ENCODE data around the gene GPRC5C. TPM values are rescaled to one million over a fixed set of nuclear protein-coding genes. Genes with fewer than 3 reads are reported as not detected.

Gene GPRC5C
- total RNA-seq, 2 donors from 2014 or later, result 56.0 to 67.0 TPM

- Histone ChIP-seq H3K4me3 (no peak overlapping the region), H3K27me3 (replicated peaks; ENCODE audit: insufficient read depth) (no peaks in the 10 kb centered on the region), H3K36me3 (no peaks in the 10 kb centered on the region), H3K9me3 (no peaks in the 10 kb centered on the region), H3K27ac (no peak overlapping the region), H3K4me1 (ENCODE audit: control insufficient read depth in 1 of 2, low read depth in 2 of 2) (peaks cover 8 to 10% of the 10 kb centered on the region in 2 donors)
- ATAC-seq (ENCODE audit: insufficient number of reproducible peaks, low FRiP score, low read depth), result no peak
- TF ChIP-seq, protein P1, sequence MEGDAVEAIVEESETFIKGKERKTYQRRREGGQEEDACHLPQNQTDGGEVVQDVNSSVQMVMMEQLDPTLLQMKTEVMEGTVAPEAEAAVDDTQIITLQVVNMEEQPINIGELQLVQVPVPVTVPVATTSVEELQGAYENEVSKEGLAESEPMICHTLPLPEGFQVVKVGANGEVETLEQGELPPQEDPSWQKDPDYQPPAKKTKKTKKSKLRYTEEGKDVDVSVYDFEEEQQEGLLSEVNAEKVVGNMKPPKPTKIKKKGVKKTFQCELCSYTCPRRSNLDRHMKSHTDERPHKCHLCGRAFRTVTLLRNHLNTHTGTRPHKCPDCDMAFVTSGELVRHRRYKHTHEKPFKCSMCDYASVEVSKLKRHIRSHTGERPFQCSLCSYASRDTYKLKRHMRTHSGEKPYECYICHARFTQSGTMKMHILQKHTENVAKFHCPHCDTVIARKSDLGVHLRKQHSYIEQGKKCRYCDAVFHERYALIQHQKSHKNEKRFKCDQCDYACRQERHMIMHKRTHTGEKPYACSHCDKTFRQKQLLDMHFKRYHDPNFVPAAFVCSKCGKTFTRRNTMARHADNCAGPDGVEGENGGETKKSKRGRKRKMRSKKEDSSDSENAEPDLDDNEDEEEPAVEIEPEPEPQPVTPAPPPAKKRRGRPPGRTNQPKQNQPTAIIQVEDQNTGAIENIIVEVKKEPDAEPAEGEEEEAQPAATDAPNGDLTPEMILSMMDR (IDR thresholded peaks at IDR 0.05), result no peak
- no peak for DNase-seq (ENCODE audit: low spot score)
Observed at GRCh38 chr17:74460996-74461395, 29.1 kb downstream of the GPRC5C start.

GRCh38 chr17:74461611-74462010 is 29.7 kb downstream of the GPRC5C start:
- H3K9me3 ChIP-seq, result no peaks in the 10 kb centered on the region
- ATAC-seq (ENCODE audit: insufficient number of reproducible peaks, low FRiP score, low read depth), result no peak
- TF ChIP-seq, protein P1 (IDR thresholded peaks at IDR 0.05), result no peak
- no peaks in the 10 kb centered on the region for H3K36me3 ChIP-seq
- no peak overlapping the region for H3K27ac ChIP-seq
- no peak overlapping the region for H3K4me3 ChIP-seq
- peaks cover 8 to 11% of the 10 kb centered on the region in 2 donors for H3K4me1 ChIP-seq (ENCODE audit: control insufficient read depth in 1 of 2, low read depth in 2 of 2)
- no peak for DNase-seq (ENCODE audit: low spot score)
- no peaks in the 10 kb centered on the region for H3K27me3 ChIP-seq (replicated peaks; ENCODE audit: insufficient read depth)

DNA sequence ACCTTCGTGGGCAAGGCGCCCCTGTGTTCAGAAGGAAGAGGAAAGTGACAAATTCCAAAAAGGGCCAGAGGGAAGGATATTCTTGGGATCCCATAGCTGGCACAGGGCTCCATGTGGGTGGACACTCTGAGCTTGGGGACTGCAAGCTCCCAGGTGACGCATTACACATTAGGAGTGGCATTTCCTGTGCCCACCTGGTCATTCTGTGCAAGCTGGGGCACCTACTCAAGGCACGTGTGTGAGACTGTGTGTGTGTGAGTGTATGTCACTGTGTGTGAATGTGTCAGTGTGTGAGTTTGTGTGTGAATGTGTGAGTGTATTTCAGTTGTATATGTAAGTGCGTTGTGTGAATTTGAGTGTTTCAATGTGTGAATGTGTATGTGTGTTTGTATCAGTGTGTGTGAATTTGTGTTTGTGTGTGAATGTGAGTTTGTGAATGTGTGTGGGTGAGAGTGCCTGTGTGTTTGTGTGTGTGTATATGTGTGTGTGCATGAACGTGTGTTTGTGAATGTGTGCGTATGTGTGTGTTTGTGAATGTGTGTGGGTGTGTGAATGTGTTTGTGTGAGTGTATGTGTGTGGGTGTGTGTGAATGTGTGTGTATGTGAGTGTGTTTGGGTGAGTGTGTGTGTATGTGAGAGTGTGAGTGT is 33.0 kb downstream of the GPRC5C start:
- no peaks in the 10 kb centered on the region for H3K9me3 ChIP-seq
- no peak overlapping the region for H3K4me3 ChIP-seq
- TF ChIP-seq, protein P1 (IDR thresholded peaks at IDR 0.05), result no peak
- no peak for DNase-seq (ENCODE audit: low spot score)
- H3K27ac ChIP-seq, result no peak overlapping the region
- H3K36me3 ChIP-seq, result no peaks in the 10 kb centered on the region
- peaks cover 3% of the 10 kb centered on the region for H3K27me3 ChIP-seq (replicated peaks; ENCODE audit: insufficient read depth)
- H3K4me1 ChIP-seq (ENCODE audit: control insufficient read depth in 1 of 2, low read depth in 2 of 2), result peaks cover 2 to 3% of the 10 kb centered on the region in 2 donors
- no peak for ATAC-seq (ENCODE audit: insufficient number of reproducible peaks, low FRiP score, low read depth)

GRCh38 chr17:74465378-74466110 is 33.7 kb downstream of the GPRC5C start:
- Histone ChIP-seq H3K9me3 (no peaks in the 10 kb centered on the region), H3K36me3 (no peaks in the 10 kb centered on the region), H3K4me1 (ENCODE audit: control insufficient read depth in 1 of 2, low read depth in 2 of 2) (peaks cover 2 to 3% of the 10 kb centered on the region in 2 donors), H3K27me3 (replicated peaks; ENCODE audit: insufficient read depth) (peaks cover 3% of the 10 kb centered on the region), H3K27ac (no peak overlapping the region), H3K4me3 (no peak overlapping the region)
- ATAC-seq (ENCODE audit: insufficient number of reproducible peaks, low FRiP score, low read depth) (no peak), DNase-seq (ENCODE audit: low spot score) (no peak)
- TF ChIP-seq, protein P1 (IDR thresholded peaks at IDR 0.05), result no peak

DNA sequence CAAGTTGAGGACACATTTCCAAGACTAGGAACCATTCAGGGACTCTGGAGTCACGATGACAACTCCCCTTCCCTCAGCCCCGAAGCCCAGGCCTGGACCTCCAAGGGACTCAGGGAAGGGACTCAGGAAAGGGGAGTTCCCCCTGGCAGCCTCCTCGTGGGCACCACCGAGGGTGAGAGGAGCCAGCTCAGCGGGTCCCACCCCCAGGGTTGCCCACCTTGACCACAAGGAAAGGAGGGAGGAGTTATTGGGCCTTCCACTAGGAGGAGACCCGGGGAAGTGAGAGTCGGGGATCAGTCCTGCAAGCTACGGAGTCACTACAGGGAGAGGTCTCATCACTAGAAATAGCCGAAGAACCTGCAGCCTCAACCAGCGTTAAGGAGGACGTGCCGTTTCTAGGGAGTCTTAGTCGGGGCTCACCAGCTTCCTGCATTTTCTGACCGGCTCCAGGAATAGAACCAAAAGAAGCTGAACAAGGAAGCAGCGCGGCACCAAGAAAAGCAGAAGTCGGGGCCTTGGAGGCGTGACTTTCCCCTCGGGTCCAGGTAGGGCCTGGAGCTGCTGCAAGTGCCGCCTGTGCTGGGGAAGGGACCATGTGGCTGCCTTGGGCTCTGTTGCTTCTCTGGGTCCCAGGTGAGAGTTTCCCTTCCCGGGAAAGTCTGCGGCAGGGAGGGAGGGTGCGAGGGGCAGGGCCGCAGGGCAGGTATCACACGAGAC is 34.4 kb downstream of the GPRC5C start, which contains the start of gene CD300A:
TSS of gene CD300A (plus strand) at position 524 of the 717 bp plus-strand sequence. CDS start at position 594, 70 bp downstream.
- H3K27ac ChIP-seq, result no peak within 1 kb of the TSS
- peaks cover 3% of the 10 kb centered on the region for H3K27me3 ChIP-seq (replicated peaks; ENCODE audit: insufficient read depth)

More for the DNA sequence above, 34.4 kb downstream of the GPRC5C start, which contains the start of gene CD300A:
- peaks cover 2 to 3% of the 10 kb centered on the region in 2 donors for H3K4me1 ChIP-seq (ENCODE audit: control insufficient read depth in 1 of 2, low read depth in 2 of 2)
- DNase-seq (ENCODE audit: low spot score), result no peak
- H3K4me3 ChIP-seq, result peak within 1 kb of the TSS; percentile 66
- ATAC-seq (ENCODE audit: insufficient number of reproducible peaks, low FRiP score, low read depth), result no peak
- no peaks in the 10 kb centered on the region for H3K36me3 ChIP-seq
- no peaks in the 10 kb centered on the region for H3K9me3 ChIP-seq
- TF ChIP-seq, protein P1 (IDR thresholded peaks at IDR 0.05), result no peak
